Left renal pelvis (tissue), 4 donors: ENCODE data around the gene NANOG. TPM values are rescaled to one million over a fixed set of nuclear protein-coding genes. Genes with fewer than 3 reads are reported as not detected.
"Not testable (repeated sequence)": the region's sequence is repeated elsewhere in the genome, so short reads cannot be mapped to it uniquely, and the experiment has no call there.

Source experiments
- DNase-seq, 4 donors: peaks; one replicate each; pipeline ENCODE4 v3.0.0-alpha.2; 2013; ENCODE audit warnings: low read depth in 4 of 4, low spot score in 3 of 4
- polyA plus RNA-seq, 4 donors: library from polyadenylated mRNA; unstranded; fragments of 120-200 nt; gene quantifications; one replicate each; pipeline ENCODE4 v1.2.1, GENCODE V29; 2013; ENCODE audit not compliant: insufficient read length in 4 of 4

The NANOG gene
- under 1 TPM; 0.07 to 0.49 (median 0.30) TPM for polyA plus RNA-seq

- not testable (repeated sequence) for DNase-seq
Observed at GRCh38 chr12:7788884-7789528, at the start of gene NANOG. Gene NANOG (plus strand): TSS chr12:7789402. CDS start chr12:7789615, 213 bp downstream.

GRCh38 chr12:7747246-7747645 is 42.0 kb upstream of the NANOG start, which contains the start of gene CLEC4C:
Gene CLEC4C (minus strand): TSS chr12:7747375. CDS start chr12:7747348, 27 bp downstream.
- DNase-seq, result no peak

DNA sequence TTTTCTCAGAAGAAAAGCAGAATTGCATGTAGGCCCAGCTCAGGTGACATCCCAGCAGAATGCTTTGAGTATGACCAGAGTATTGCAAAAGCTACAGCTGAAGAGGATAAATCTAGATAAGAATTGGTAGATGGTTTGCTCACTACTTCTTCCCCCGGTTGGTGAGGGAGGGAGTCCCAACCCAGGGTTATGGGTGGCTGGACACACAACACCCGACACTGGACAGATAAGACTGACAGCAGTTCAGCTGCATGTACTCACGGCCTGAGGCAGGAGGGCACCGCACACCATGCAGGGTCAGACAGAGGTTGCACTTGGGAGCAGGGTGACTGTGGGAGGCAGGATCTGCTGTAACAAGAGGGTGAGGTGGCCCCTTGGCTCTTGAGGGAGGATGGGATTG is 40.4 kb upstream of the NANOG start:
- DNase-seq, result no peak

- DNase-seq, result no peak
Observed at GRCh38 chr12:7749442-7749841, 39.8 kb upstream of the NANOG start.

DNA sequence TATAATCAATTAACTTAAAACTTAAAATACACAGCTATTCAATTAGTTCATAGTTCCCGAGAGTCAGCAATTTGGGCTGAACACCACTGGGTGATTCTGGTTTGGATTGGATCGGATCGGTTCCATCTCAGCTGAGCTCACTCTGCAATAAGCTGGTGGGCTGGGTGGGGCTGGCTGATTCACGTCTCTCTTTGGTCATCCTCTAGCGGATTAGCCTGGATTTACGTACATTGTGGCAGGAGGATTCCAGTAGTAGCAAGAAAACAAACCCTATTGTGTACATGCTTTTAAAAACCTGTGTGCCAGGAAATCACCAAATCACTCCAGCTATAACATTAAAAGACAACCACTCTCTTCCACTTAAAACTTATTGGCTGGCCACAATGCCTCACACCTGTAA is 38.9 kb upstream of the NANOG start:
- DNase-seq, result no peak

DNA sequence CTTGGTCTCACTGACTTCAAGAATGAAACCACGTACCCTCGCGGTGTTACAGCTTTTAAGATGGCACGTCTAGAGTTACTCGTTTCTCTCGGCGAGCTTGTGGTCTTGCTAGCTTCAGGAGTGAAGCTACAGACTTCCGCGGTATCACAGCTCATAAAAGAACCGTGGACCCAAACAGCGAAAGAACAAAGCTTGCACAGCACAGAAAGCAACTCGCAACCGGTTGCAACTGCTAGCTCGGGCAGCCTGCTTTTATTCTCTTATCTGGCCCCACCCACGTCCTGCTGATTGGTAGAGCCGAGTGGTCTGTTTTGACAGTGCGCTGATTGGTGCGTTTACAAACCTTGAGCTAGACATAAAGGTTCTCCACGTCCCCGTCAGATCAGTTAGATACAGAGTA is 37.8 kb upstream of the NANOG start:
- DNase-seq, result no peak

GRCh38 chr12:7751941-7752922 is 37.0 kb upstream of the NANOG start:
- DNase-seq, result not testable (repeated sequence)

GRCh38 chr12:7755668-7756067 is 33.5 kb upstream of the NANOG start:
- DNase-seq, result not testable (repeated sequence)

- no peak for DNase-seq
Observed at GRCh38 chr12:7756993-7757392, 32.2 kb upstream of the NANOG start.

DNA sequence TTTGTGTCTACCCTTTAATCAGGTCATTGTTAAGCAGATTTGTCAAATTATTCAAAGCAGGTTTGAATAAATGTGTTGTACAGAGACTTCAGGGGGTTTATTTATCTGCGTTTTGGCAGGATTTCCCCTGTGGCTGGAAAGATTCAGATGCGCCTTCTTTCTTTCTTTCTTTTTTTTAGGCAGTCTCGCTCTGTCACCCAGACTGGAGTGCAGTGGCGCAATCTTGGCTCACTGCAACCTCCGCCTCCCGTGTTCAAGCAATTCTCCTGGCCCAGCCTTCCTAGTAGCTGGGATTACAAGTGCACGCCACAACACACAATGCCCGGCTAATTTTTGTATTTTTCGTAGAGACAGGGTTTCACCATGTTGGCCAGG is 30.4 kb upstream of the NANOG start:
- no peak for DNase-seq

DNA sequence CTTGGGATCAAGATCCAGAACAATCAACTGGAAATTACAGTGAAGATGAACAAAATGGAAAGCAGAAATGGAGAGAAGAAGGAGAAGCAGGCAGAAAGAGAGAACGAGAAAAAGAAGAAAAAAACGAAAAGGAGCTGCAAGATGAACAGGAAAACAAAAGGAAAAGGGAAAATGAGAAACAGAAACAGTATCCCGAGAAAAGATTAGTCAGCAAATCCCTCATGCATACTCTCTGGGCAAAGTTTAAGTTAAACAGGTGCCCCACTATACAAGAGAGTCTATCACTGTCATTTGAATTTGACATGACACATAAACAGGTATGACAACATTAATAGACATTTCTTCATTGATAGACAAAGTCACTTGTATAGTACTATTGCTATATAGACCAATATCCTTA is 19.2 kb upstream of the NANOG start:
- no peak for DNase-seq

DNA sequence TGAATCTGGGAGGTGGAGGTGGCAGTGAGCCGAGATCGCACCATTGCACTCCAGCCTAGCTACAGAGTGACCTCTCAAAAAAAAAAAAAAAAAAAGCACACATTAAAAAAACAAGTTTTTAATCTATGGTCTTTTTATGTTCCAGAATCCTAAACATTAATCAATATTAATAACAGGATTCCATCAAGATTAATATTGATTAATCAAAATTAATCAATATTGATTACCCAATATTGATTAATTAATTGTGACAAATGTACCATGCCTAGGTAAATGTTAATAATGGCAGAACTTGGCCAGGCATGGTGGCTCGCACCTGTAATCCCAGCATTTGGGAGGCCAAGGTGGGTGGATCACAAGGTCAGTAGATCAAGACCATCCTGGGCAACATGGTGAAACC is 7.9 kb upstream of the NANOG start:
- no peak for DNase-seq

DNA sequence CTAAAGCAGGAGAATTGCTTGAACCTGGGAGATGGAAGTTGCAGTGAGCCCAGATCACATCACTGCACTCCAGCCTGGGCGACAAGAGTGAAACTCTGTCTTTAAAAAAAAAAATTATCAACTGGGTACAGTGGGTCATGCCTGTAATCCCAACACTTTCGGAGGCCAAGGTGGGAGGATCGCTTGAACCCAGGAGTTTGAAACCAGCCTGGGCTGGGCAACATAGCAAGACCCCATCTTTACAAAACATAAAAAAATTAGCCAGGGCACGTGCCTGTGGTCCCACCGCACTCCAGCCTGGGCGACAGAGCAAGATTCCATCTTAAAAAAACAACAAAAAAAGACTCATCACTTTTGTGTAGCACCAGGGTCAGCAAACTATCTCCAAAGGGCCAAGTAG is 7.1 kb upstream of the NANOG start:
- DNase-seq, result no peak

DNA sequence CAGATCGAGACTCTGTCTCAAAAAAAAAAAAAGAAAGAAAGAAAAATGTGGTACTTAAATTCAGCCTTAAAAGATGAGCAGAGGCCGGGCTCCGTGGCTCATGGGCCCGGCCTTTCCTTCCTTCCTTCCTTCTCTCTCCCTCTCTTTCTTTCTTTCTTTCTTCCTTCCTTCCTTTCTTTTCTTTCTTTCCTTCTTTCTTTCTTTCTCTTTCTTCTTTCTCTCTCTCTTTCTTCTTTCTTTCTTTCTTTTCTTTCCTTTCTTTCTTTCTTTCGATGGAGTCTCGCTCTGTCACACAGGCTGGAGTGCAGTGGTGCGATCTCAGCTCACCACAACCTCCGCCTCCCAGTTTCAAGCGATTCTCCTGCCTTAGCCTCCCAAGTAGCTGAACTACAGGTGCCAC is 5.8 kb upstream of the NANOG start:
- DNase-seq, result not testable (repeated sequence)

DNA sequence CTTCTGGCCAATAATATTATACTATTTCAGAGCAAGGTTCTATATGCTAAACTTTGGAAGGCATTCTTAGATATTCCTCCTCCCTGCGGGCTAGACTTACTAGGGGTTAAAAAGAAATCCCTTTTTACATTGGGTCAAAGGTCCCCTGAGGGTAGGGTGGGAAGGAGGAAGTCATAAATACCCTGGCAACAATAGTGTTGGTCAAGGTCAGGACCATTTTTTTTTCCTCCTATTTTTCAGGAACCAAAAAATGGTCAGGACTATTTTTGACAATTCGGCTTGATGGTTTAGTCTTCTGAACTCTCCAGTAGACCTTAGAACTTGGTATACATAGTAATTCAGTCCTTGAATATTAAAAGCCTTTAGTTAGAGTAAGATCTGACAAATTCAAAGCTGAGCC is 4.5 kb upstream of the NANOG start:
- DNase-seq, result no peak

- DNase-seq, result no peak
Observed at GRCh38 chr12:7787574-7788293, 1.5 kb upstream of the NANOG start.

GRCh38 chr12:7788294-7788660 is 925 bp upstream of the NANOG start:
- no peak for DNase-seq

DNA sequence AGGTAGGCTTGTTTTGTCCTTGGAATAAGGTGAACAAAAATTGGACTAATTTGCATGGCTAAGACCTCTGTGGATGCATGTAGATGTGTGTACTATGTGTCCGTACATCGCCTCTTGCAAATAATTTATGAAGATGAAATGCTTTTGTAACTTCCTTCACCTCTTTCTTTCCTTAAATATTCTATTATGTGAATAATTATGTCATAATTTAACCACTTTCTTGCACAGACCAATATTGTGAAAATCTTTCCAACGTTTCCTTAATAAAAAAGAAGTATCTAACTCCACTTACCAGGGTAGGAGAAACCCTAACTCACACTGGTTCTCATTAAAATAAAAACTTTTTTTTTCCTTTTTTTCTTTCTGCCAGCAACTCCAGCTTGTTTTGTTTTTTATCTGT is 4.0 kb downstream of the NANOG start:
- DNase-seq, result no peak

DNA sequence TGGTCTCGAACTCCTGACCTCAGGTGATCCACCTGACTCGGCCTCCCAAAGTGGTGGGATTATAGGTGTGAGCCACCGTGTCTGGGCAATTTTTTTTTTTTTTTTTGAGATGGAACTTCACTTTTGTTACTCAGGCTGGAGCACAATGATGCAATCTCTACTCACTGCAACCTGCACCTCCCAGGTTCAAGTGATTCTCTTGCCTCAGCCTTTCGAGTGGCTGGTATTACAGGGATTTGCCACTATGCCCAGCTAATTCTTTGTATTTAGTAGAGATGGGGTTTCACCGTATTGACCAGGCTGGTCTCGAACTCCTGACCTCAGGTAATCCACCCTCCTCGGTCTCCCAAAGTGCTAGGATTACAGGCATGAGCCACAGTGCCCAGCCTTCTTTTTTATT is 8.1 kb downstream of the NANOG start:
- DNase-seq, result not testable (repeated sequence)

DNA sequence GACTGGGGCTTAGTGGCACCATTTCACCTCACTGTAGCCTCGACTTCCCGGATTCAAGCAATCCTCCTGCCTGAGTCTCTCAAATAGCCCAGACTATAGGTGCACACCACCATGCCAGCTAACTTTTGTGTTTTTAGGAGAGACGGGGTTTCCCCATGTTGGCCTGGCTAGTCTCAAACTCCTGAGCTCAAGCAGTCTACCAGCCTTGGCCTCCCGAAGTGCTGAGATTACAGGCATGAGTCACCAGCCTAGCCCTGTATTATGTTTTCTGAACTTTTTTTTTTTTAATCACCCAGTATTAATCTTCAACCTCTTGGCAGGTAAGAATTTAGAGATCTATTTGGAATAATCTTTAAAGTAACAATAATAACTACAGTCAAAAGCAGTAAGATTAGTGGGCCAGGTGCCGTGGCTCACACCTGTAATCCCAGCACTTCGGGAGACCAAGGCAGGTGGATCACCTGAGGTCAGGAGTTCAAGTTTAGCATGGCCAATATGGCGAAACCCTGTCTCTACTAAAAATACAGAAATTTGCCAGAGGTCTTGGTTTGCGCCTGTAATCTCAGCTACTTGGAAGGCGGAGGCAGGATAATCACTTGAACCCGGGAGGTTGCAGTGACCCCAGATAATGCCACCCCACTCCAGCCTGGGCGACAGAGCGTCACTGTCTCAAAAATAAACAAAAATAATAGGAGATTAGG is 8.6 kb downstream of the NANOG start:
- DNase-seq, result no peak
